ENCODE results near the gene GUCY1A2. TPM values are rescaled to one million over a fixed set of nuclear protein-coding genes. Genes with fewer than 3 reads are reported as not detected.
"Not testable (repeated sequence)": the region's sequence is repeated elsewhere in the genome, so short reads cannot be mapped to it uniquely, and the experiment has no call there.

GUCY1A2 gene
- total and polyA plus RNA-seq, 7 donors = 0.57 to 18.5 (median 9.4) TPM

DNA sequence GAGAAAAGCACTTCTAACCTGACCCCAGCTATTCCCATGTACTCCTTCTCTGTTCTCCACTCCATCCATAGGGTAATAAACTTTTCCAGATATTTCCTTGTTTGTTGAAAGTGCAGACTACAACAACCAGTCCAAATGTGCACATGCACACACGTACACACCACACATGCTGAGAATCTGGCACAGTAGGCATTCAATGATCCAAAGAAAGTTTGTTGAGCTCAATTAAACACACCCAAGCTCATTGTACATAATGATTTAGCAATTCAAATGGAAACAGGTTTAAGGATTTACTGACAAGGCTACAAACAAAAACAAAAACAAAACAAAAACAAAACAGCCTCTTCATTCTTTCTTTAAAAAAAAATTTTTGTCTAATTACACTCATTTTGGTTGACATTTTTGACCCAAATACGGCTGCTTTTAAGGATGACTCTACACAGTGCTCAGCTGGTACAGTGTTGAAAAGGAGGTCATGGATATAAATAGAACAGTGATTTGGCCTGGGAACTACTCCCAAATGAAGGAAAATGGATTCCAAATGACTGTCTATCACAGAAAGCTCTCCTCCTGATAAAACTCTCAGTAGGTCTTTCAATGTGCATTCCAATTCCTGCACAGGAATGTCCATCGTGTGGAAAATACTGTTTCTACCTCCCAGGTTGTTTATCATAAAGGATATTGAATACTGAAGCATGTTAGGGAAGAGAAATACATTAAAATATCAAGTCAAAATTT, 232.2 kb downstream of the GUCY1A2 start:
- ATAC-seq = peak in 1 of 4 donors; percentile 59
- no peak for DNase-seq
- Histone ChIP-seq H3K36me3 (ENCODE audit: insufficient read depth in 1 of 2, low read depth in 1 of 2) (no peaks in the 10 kb centered on the region), H3K27ac (no peak overlapping the region), H3K4me3 (no peak overlapping the region), H3K4me1 (no peaks in the 10 kb centered on the region), H3K9me3 (no peaks in the 10 kb centered on the region), H3K27me3 (ENCODE audit: insufficient read depth in 3 of 3, low read length in 2 of 3) (no peaks in the 10 kb centered on the region)
- no peak for TF ChIP-seq CTCF (IDR thresholded peaks at IDR 0.05)
- intact Hi-C loops (cut with DNase I) = no loop called here
- 26 to 31% (median 29%) methylated on average over 3 of the region's 3 CpGs for WGBS, 3 donors

DNA sequence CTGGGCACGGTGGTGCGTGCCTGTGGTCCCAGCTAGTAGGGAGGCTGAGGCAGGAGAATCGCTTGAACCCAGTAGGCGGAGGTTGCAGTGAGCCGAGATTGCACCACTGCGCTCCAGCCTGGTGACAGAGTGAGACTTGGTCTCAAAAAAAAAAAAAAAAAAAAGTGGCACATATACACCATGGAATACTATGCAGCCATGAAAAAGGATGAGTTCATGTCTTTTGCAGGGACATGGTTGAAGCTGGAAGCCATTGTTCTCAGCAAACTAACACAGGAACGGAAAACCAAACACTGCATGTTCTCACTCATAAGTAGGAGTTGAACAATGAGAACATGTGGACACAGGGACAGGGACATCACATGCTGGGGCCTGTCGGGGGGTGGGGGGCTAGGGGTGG, 241.0 kb downstream of the GUCY1A2 start:
- H3K9me3 ChIP-seq; H3K27me3 ChIP-seq (ENCODE audit: insufficient read depth in 3 of 3, low read length in 2 of 3); H3K27ac ChIP-seq; H3K36me3 ChIP-seq (ENCODE audit: insufficient read depth in 1 of 2, low read depth in 1 of 2); DNase-seq; intact Hi-C loops (cut with DNase I); H3K4me1 ChIP-seq; ATAC-seq; H3K4me3 ChIP-seq: not testable (repeated sequence)
- WGBS, 3 donors = 95 to 98% (median 97%) methylated on average over 8 of the region's 8 CpGs

- Histone ChIP-seq H3K27me3 (ENCODE audit: insufficient read depth in 3 of 3, low read length in 2 of 3) (no peaks in the 10 kb centered on the region), H3K27ac (no peak overlapping the region), H3K9me3 (no peaks in the 10 kb centered on the region), H3K4me3 (no peak overlapping the region), H3K36me3 (ENCODE audit: insufficient read depth in 1 of 2, low read depth in 1 of 2) (no peaks in the 10 kb centered on the region), H3K4me1 (no peaks in the 10 kb centered on the region)
- intact Hi-C loops (cut with DNase I) = no loop called here
- TF ChIP-seq CTCF (IDR thresholded peaks at IDR 0.05) = no peak
- ATAC-seq = no peak
- no peak for DNase-seq
These were observed 247.7 kb downstream of the GUCY1A2 start for GRCh38 chr11:106770489-106771085.

DNA sequence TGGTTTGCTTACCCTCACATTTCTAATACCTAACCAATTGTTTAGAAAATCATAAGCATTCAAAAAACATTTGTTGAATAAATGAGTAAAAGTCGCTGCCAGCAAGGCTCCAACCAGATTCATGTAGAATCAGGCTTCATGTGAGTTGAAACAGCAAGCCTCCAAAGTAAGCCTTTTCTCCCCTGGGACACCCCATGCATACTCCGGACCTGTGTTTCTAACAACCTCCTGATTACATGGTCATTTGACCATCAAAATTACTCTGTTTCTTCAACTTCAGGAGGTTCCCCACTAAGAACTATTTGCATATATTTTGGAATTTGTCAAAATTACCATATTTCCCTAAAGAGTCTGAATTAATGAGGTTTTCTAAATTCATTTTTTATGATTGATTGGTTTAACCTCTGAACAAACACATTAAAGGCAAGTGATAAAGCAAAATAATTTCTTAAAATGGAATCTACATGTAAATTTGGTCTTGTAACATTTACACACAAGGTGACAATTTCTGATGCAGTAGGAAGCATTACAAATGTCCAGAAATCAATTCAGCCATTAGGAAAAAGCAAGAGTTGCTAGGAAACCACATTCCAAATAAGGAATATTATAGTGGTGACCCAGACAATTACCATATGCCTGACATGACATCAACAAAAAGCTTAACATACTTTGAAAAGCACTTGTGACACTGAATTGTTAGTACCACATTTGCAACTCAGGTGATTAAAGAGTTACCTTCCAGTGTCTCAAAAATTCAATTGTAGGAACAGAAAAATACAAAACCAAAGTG, 252.6 kb downstream of the GUCY1A2 start:
- WGBS, 3 donors = 28 to 41% (median 31%) methylated on average over 2 of the region's 2 CpGs
- DNase-seq = no peak
- Histone ChIP-seq H3K4me3 (no peak overlapping the region), H3K36me3 (ENCODE audit: insufficient read depth in 1 of 2, low read depth in 1 of 2) (no peaks in the 10 kb centered on the region), H3K27ac (no peak overlapping the region), H3K9me3 (no peaks in the 10 kb centered on the region), H3K27me3 (ENCODE audit: insufficient read depth in 3 of 3, low read length in 2 of 3) (no peaks in the 10 kb centered on the region), H3K4me1 (no peaks in the 10 kb centered on the region)
- no peak for TF ChIP-seq CTCF (IDR thresholded peaks at IDR 0.05)
- no peak for ATAC-seq
- intact Hi-C loops (cut with DNase I) = no loop called here

DNA sequence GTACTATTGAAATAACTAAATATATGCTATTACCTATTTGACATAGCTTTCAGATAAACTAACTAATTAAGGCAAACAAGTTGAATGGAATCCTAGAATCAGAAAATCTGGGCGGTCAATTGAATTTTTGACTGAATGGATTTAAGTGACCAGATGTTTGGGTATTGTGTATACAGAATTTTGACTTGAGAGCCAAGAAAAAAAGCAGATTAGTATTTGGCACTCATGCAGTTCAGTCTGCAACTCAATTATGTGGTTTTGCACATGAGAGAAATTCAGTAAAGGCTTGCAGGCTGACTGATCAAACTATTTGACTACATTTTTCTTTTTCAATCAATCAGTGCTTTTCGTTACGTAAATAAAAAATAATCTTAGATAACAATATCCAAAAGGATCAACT, 254.8 kb downstream of the GUCY1A2 start:
- 54 to 58% (median 56%) methylated on average over 3 of the region's 3 CpGs for WGBS, 3 donors
- no peaks in the 10 kb centered on the region for H3K27me3 ChIP-seq (ENCODE audit: insufficient read depth in 3 of 3, low read length in 2 of 3)
- no peak overlapping the region for H3K27ac ChIP-seq
- intact Hi-C loops (cut with DNase I) = no loop called here
- no peaks in the 10 kb centered on the region for H3K4me1 ChIP-seq
- no peaks in the 10 kb centered on the region for H3K36me3 ChIP-seq (ENCODE audit: insufficient read depth in 1 of 2, low read depth in 1 of 2)
- TF ChIP-seq CTCF (IDR thresholded peaks at IDR 0.05) = no peak
- no peak for DNase-seq
- H3K4me3 ChIP-seq = no peak overlapping the region
- ATAC-seq = no peak
- H3K9me3 ChIP-seq = no peaks in the 10 kb centered on the region

Measured in psoas muscle (tissue), 8 donors.